HepG2 (cell line): Measurements from ENCODE around the gene RAB9A. TPM values are rescaled to one million over a fixed set of nuclear protein-coding genes. Genes with fewer than 3 reads are reported as not detected.

Source experiments
- ARID5B ChIP-seq: IDR thresholded peaks from 2 replicates; pipeline ENCODE4 v1.4.0; 2020; ENCODE audit warnings: mild to moderate bottlenecking, missing genetic modification reagents
- BATF2 ChIP-seq: sonication (generic); formaldehyde crosslinking; IDR thresholded peaks from 2 replicates; pipeline ENCODE4 v1.8.0; 2022; ENCODE audit warnings: mild to moderate bottlenecking, missing genetic modification reagents, moderate library complexity
- EZH2 ChIP-seq: conservative IDR thresholded peaks from 2 replicates; pipeline ENCODE4 v1.6.1; 2012; ENCODE audit warnings: mild to moderate bottlenecking, low read depth, low read length, moderate library complexity
- FOSL1 ChIP-seq: sonication (generic); formaldehyde crosslinking; IDR thresholded peaks from 2 replicates; pipeline ENCODE4 v1.9.0; 2021; ENCODE audit warnings: missing genetic modification reagents, borderline replicate concordance
- FOSL2 ChIP-seq: sonication (generic); formaldehyde crosslinking; IDR thresholded peaks from 2 replicates; pipeline ENCODE4 v1.4.0; 2020; ENCODE audit warnings: missing genetic modification reagents
- FOXA3 ChIP-seq: IDR thresholded peaks from 2 replicates; pipeline ENCODE4 v1.6.1; 2016; ENCODE audit warnings: missing genetic modification reagents, missing compliant biosample characterization
- GMEB2 ChIP-seq: IDR thresholded peaks from 2 replicates; pipeline ENCODE4 v1.6.1; 2016; ENCODE audit warnings: missing biosample characterization, missing genetic modification reagents, low read depth
- JUND ChIP-seq: sonication (generic); formaldehyde crosslinking; IDR thresholded peaks from 2 replicates; pipeline ENCODE4 v1.8.0; 2022; ENCODE audit warnings: mild to moderate bottlenecking, missing genetic modification reagents
- MEIS2 ChIP-seq: sonication (generic); formaldehyde crosslinking; IDR thresholded peaks from 2 replicates; pipeline ENCODE4 v1.9.0; 2021; ENCODE audit warnings: mild to moderate bottlenecking, missing genetic modification reagents
- MNT ChIP-seq: fragments of 450-650 bp; IDR thresholded peaks from 2 replicates; pipeline ENCODE4 v1.6.1; 2016
- NFATC3 ChIP-seq: sonication (generic); formaldehyde crosslinking; IDR thresholded peaks from 2 replicates; pipeline ENCODE4 v1.5.1; 2020; ENCODE audit warnings: mild to moderate bottlenecking, missing genetic modification reagents
- PLSCR1 ChIP-seq: sonication (generic); formaldehyde crosslinking; IDR thresholded peaks from 2 replicates; pipeline ENCODE4 v1.5.0; 2020; ENCODE audit warnings: missing genetic modification reagents, mild to moderate bottlenecking, borderline replicate concordance
- POLR2G ChIP-seq: fragments of 200-400 bp; formaldehyde crosslinking; IDR thresholded peaks from 2 replicates; pipeline ENCODE4 v1.6.1; 2018; ENCODE audit warnings: mild to moderate bottlenecking, low read depth, low read length, moderate library complexity
- RARA ChIP-seq: IDR thresholded peaks from 2 replicates; pipeline ENCODE4 v1.6.1; 2016; ENCODE audit warnings: missing genetic modification reagents, missing compliant biosample characterization
- TCF7L2 ChIP-seq: IDR thresholded peaks from 2 replicates; pipeline ENCODE4 v1.6.1; 2011; ENCODE audit warnings: mild to moderate bottlenecking, low read depth, low read length, moderate library complexity
- ZNF446 ChIP-seq: sonication (generic); formaldehyde crosslinking; IDR thresholded peaks from 2 replicates; pipeline ENCODE4 v1.5.0; 2020; ENCODE audit warnings: mild to moderate bottlenecking, missing genetic modification reagents
- ZNF782 ChIP-seq: sonication (generic); formaldehyde crosslinking; IDR thresholded peaks from 2 replicates; pipeline ENCODE4 v1.4.0; 2020; ENCODE audit warnings: missing genetic modification reagents, mild to moderate bottlenecking, borderline replicate concordance
- polyA plus RNA-seq, 8 experiments: library from polyadenylated mRNA; depleted of rRNA in 3 of 8; stranded (reverse) in 7 of 8; unstranded in 1 of 8; fragments of >200 nt; fragmentation: Illumina TruSeq in 4 of 8; extraction: Trizol in 4 of 8; gene quantifications; 2 replicates each; pipeline versions ENCODE4 v1.2.1 to v1.2.3, GENCODE V29; 2011 to 2016; ENCODE audit warnings: low read depth in 4 of 8, missing spikeins in 1 of 8, mixed read lengths in 1 of 8; ENCODE audit not compliant: insufficient read depth in 1 of 8
- total RNA-seq, 5 experiments: library from RNA; depleted of rRNA; stranded (reverse); fragments of >200 nt; fragmentation: Illumina TruSeq; extraction: Trizol; gene quantifications; 2 replicates each; pipeline ENCODE4 v1.2.3, GENCODE V29; 2016; ENCODE audit warnings: low read depth in 1 of 5

Gene RAB9A
- total and polyA plus RNA-seq, 2 of the 13 experiments (the other 11 are each of a cell fraction or from before 2014, with no cell fraction given): 10.5 to 23.1 TPM

GRCh38 chrX:13647709-13648212 lies 41.2 kb upstream of the RAB9A start (continued):
- TF ChIP-seq GMEB2 (CRISPR knock-in tag) (no peak), MNT (peak; percentile 32; the same call in 1 of the 2 replicates), MEIS2 (CRISPR knock-in tag) (peak; percentile 26; the same call in 1 of the 2 replicates), TCF7L2 (no peak), FOSL1 (CRISPR knock-in tag) (peak; percentile 51; the same call in 1 of the 2 replicates), BATF2 (CRISPR knock-in tag) (no peak), FOXA3 (peak; percentile 27; the same call in 1 of the 2 replicates), FOSL2 (CRISPR knock-in tag) (peak; percentile 96), POLR2G (no peak), JUND (CRISPR knock-in tag) (0 out of 2 replicates have a peak, but pooled peaks have one; percentile 48), ZNF446 (CRISPR knock-in tag) (no peak), RARA (peak; percentile 24; the same call in 1 of the 2 replicates), PLSCR1 (CRISPR knock-in tag) (no peak), NFATC3 (CRISPR knock-in tag) (no peak), ARID5B (CRISPR knock-in tag) (peak; percentile 46), EZH2 (no peak), ZNF782 (no peak)
